Stimulated activated CD4-positive, alpha-beta T cell treated with anti-CD3 and anti-CD28 coated beads, Interleukin-2, amount 100 ng/mL, for 4 hours (primary cell): ENCODE measurements around the gene SEMA3E.

Experiments
- DNase-seq: peaks from one replicate; pipeline ENCODE4 v3.0.0-alpha.2; 2020; ENCODE audit warnings: low read depth

Gene SEMA3E

DNA sequence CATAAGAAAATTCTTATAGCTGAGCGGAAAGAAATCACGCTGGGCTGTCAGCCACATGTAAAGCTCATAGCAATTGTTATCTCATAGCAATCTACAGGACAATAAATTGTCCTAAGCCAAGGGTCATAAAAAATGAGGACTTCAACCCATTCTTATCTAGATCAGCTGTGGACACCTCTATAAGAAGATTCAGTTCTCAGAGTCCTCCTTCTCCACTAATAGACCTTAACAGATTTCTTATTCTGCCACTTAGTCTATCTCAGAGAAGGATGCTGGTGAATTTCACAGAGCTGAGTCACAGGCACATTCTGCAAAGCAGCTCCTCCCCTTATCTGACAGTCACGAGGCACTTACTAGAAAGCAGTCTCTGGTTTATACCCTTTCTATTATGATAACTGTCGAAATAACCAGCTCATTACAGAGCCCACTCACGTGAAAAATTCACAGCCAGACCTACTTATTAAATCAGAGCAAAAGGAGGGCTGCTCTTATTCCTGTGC, 300.9 kb downstream of the SEMA3E start:
- no peak for DNase-seq

DNA sequence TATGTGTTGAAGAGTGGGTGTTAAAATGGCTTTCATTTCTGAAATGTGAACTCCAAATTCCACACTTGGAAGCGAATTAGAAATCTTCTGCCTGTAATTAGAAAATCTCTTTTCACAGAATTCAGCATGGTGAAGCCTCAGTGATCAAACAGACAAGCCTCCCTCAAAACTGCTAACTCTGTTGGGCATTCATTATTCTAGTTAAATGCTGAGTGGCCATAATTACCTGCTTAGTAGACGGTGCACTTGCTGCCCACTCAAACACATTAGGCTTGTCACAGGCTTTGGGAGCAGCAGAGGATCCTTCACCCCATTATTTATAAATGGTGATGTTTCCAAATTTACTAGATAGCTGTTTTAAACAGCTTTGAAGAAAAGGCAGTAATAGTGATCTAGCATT, 309.0 kb downstream of the SEMA3E start:
- DNase-seq, result no peak

DNA sequence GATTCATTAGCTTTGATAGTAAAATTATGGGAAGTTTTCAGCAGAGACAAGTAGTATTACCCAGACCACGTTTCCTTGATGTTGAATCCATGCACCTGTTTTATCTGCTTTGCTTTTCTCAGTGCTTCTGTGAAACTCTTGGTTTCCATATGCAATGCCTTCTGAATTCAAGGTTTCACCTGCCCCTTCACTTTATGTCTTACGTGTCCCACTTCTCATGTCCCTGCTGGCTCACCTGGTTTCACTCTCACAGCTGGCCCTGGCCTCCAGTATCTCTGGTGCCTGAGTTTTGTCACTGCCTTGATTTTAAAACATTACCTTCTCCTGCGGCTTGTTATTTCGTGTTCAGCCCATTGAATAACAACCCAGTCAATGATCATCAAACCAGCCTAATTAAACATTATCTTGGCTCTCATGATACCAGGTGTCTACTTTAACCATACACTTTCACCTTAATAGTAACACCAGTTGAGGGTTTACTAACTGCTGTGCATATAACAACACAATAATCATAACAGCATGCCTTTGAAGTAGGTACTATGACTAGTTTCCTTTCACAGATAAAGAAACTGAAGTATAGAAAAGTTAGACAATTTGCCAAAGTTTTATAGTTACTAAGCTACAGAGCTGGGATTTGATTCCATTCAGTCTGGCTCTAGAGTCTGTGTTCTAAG, 310.5 kb downstream of the SEMA3E start:
- DNase-seq, result no peak

DNA sequence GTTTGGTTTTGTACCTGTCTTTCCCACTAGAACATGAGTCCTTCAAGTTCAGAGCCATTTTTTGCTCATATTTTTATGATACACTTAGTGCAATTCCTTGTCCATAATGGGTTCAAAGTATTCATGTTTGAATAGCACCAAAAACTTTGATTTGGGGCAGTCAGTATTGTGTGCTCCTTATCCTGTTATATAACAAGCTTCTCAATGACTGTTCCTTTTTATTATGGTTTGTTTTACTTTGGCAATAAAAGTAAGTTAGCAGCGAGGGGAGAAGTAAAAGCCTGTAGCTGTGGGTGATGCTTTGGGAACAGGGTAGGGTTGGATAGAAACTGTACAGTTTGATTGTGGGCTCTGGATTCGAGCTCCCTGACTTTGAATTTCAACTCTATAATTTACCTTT, 311.9 kb downstream of the SEMA3E start:
- DNase-seq, result no peak

DNA sequence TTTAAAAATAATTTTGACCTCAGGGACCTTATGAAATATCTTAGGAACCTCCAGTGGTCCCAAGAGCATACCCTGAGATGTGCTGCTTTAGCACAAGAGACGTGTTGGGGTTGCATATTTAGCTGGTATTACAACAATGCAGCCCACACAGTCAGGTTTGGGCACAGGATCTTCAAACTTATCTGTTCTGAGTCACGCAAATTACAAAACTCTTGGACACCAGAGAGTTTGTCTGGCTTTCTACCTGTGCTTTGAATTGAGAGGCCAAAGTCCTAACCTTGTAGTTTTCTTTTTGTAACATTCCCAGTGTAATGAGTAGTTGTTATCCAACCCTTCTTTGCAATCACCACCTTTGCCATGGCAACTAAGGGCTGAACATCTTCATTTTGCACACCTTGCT, 322.7 kb downstream of the SEMA3E start:
- DNase-seq, result no peak

DNA sequence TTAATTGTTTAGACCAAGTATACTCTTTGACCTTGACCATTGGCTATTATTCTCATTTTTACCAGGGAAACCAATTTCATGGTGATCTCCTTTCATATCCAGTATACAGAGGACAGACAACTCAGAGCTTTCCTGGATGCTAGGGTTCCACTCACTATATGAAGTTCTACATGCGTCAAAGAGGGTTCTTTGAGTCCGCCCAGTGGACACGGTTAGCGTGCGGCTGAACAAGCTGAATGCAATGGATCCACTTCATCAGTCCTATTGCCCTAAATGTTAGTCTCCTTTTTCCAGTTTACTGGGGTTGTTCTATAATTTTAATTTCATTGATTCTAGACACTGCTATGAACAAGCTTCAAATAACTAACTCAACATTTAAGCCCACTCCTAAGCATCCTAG, 323.9 kb downstream of the SEMA3E start:
- no peak for DNase-seq

DNA sequence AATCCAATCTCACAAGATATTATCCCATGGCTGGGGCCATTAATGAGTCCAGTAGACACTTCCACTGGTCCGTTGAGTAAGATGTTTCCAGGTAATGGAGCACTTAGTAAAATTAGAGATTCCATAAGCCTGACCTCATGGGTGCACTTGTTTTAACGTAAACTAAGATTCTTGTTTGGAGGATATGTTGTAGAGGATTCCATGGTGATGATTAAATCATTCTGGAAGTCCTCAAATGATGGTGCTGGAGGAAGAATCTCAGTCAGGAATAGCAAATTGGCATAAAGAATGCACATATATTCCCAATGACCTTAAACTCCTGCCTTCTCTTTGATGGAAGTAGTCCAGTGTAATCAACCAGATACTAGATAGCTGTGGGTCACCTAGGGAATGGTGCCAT, 324.3 kb downstream of the SEMA3E start:
- DNase-seq, result no peak

DNA sequence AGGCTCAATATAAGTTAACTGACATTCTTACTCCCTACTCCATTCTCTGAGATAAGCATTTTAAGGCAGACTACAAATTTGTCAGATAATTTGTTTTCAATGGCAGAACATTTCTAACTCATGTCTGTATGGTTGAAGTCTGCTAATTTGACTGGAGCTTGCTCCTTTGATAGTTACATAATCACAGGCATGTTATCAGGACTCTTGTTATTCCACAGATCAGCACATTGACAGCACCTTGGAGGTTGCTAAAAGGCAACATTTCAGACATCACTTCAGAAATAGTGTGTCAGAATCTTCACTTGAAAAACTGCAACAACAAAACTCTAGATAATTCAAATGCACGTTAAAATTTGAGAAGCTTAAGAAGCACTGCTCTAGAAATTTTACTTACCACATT, 327.9 kb downstream of the SEMA3E start:
- DNase-seq, result no peak

DNA sequence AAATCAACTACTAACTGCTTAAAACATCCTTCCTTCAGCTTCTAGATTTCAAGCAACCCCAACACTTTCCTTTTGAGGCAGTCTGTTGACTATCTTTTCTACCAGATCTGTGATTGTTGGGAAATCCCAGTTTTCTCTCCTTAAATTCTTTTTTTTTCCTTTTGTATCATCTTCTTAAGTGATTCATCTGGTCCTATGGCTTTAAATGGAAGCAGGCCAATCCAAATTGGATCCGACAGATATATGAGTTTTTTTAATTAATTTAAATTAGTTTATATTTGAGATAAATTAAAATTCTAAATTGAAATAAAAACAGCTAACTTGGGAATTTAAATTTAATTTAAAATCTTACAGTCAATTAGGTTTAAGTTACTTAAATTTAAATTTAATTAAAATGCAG, 335.0 kb downstream of the SEMA3E start:
- no peak for DNase-seq
